ACC112 (cell line): Measurements from ENCODE around the gene TM9SF1.
A peak's percentile ranks its signal among the peaks of the same experiment; 100 is the strongest.

Experiments used
- H2AFZ ChIP-seq: fragments of 200-600 bp; sonication (generic); one replicate; pipeline ENCODE4 v1.6.0; 2017; ENCODE audit warnings: antibody characterized with exemption, low read length; ENCODE audit not compliant: unreplicated experiment
- H3K27ac ChIP-seq: fragments of 200-600 bp; sonication (generic); 2 replicates; pipeline ENCODE4 v1.5.1; 2014; ENCODE audit warnings: low read depth, mild to moderate bottlenecking, antibody characterized with exemption, low read length, moderate library complexity
- H3K27me3 ChIP-seq: fragments of 200-600 bp; sonication (generic); 2 replicates; pipeline ENCODE4 v1.6.1; 2014; ENCODE audit warnings: mild to moderate bottlenecking, antibody characterized with exemption, low read length, moderate library complexity, mixed read lengths; ENCODE audit not compliant: insufficient read depth
- H3K36me3 ChIP-seq: fragments of 200-600 bp; sonication (generic); 2 replicates; pipeline ENCODE4 v1.6.1; 2016; ENCODE audit warnings: mild to moderate bottlenecking, antibody characterized with exemption, low read length, moderate library complexity, mixed read lengths; ENCODE audit not compliant: insufficient read depth
- H3K4me1 ChIP-seq: fragments of 200-600 bp; sonication (generic); one replicate; pipeline ENCODE4 v1.6.1; 2016; ENCODE audit warnings: low read length, mixed read lengths; ENCODE audit not compliant: insufficient read depth, unreplicated experiment, control insufficient read depth
- H3K4me3 ChIP-seq: fragments of 200-600 bp; sonication (generic); 2 replicates; pipeline ENCODE4 v1.5.1; 2014; ENCODE audit warnings: mild to moderate bottlenecking, low read depth, low read length
- H3K79me2 ChIP-seq: fragments of 200-600 bp; sonication (generic); one replicate; pipeline ENCODE4 v1.6.0; 2016; ENCODE audit warnings: low read length; ENCODE audit not compliant: control insufficient read depth, unreplicated experiment, insufficient read depth

TM9SF1 gene

DNA sequence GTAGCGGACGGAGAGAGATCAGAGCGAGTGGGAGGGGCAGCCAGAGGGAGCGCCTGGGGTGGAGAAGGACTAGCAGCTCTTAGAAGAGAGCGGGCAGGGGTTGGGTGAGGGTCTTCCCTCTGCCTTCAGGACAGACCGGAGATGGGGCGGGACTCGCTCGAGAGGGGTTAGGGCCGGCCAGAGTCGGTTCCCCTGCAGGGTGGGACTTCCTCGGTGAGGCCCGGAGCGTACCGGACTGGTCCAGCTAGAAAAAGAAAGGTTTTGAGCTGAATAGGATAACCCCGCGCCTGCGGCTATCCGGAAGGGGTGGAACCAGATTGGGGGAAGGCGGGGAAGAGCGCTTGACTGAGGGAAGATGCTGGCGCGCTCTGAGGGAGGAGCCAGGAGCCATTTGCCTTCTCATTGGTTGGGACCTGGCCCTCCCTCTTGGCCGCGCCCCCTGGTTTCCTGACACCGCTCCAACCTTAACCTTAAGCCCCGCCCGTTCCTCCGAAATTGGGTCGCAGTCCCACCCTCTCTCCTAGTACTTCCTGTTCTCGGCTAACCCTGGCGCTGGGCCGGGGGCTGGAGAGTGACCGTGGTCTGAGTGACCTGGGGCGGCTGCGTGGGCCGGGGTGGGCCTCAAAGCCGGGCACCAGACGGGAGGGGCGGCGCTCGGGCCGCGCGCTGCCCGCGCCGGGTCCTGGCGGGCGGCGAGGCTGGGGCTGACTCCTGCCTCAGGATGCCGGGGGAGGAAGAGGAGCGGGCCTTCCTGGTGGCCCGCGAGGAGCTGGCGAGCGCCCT, 48.1 kb downstream of the TM9SF1 start, which contains the start of gene RNF31:
Gene RNF31, plus strand, starts transcription at position 521 of the 783 bp plus-strand sequence. Its CDS starts 201 bp downstream, at position 722.
- Histone ChIP-seq H3K79me2 (peaks cover 54% of the 10 kb centered on the region), H2AFZ (peak within 1 kb of the TSS; percentile 72), H3K4me1 (peaks cover 37% of the 10 kb centered on the region), H3K27ac (peak within 1 kb of the TSS; percentile 86), H3K36me3 (peaks cover 39% of the 10 kb centered on the region), H3K4me3 (peak within 1 kb of the TSS; percentile 92), H3K27me3 (no peaks in the 10 kb centered on the region)

DNA sequence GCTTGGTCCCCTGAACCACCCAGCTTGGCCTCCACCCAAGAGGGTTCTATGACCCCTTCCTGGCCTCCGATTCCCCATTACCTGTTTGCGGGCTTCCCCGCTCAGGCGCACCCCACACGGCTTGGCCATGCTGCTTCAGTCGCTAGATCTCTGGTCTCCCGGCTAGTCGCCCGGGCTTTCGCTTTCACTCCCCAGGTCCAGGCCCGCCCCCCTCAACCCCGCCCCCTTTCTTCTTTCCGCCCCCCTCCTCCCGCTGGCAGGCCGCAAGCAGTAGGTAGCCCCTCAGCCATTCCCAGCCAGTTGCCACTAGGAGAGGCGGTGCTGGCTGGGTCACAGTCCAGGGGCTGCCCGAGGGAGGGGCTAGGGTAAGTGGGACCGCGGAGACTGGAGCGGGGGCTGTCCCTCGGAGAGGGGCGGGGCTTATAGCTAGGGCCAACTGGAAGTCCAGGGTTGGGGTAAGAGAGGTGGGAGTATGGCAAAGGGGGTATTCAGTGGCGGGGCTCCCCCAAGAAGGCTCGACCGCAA, 48.7 kb downstream of the TM9SF1 start, which contains the start of gene PSME2:
Gene PSME2, minus strand, starts transcription at position 158 of the 525 bp plus-strand sequence. Its CDS starts 29 bp downstream, at position 129.
- H2AFZ ChIP-seq, result peak within 1 kb of the TSS; percentile 72
- peaks cover 33% of the 10 kb centered on the region for H3K36me3 ChIP-seq
- peak within 1 kb of the TSS; percentile 92 for H3K4me3 ChIP-seq
- peaks cover 37% of the 10 kb centered on the region for H3K4me1 ChIP-seq
- H3K27ac ChIP-seq, result peak within 1 kb of the TSS; percentile 86
- peaks cover 54% of the 10 kb centered on the region for H3K79me2 ChIP-seq
- H3K27me3 ChIP-seq, result no peaks in the 10 kb centered on the region

DNA sequence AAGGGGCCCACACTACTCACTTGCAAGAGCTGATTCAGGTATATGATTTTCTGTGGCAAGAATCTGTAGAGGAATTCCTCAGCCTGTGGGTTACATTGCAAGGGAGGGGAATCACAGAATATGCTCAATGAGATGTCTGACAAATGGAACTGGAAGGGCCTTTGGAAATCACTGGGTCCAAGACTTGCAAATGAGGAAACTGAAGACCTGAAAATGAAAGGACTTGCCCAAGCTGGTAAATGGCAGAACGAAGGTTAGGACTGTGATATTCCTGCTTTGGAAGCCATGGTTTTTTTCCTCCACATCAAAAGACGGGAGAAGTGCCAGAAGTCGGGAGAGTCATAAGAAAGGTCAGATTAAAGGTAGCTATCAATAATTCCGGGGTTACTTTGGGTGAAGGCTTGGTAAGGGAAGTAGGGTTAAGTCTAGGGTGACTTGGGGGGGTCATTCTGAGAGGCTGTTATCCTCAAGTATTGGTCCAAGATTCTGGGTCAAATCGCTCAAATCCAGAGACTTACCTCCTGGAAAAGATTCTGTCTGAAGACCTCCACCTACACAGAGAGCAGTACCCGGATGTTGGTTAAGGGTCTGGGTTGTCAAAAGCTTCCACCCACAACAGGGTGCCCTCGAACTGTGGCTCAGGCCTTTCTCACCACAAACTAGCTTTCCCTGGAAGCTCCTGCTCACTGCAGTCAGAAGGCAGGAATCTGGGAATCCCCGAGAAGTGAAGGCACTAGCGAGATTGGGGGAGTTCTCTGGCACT, 49.4 kb downstream of the TM9SF1 start:
- H3K79me2 ChIP-seq, result peaks cover 57% of the 10 kb centered on the region
- H3K36me3 ChIP-seq, result peaks cover 26% of the 10 kb centered on the region
- H3K4me3 ChIP-seq, result peak overlapping the region; percentile 92
- peak overlapping the region; percentile 86 for H3K27ac ChIP-seq
- H3K4me1 ChIP-seq, result peaks cover 37% of the 10 kb centered on the region
- peak overlapping the region; percentile 48 for H2AFZ ChIP-seq
- H3K27me3 ChIP-seq, result no peaks in the 10 kb centered on the region

DNA sequence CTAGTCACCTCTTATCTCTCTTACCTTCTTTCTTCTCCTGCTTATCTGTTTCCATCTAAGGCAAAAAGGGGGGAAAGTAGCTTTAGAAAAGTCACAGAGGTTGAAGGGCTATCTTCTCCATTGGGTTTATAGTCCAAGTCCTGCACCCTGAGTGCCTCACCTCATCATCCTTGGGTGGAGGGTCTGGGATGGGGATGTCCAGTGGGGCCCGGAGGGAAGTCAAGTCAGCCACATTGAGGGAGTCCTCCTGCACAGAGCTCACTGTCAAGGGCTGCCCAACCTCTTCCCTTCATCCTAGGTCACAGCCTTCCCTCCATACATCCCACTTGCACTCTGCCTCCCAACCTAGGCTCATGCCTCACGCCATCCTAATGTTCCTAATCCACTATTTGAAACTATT, 50.0 kb downstream of the TM9SF1 start:
- Histone ChIP-seq H2AFZ (no peak overlapping the region), H3K79me2 (peaks cover 61% of the 10 kb centered on the region), H3K27ac (peak overlapping the region; percentile 86), H3K36me3 (peaks cover 26% of the 10 kb centered on the region), H3K4me3 (peak overlapping the region; percentile 92), H3K27me3 (no peaks in the 10 kb centered on the region), H3K4me1 (peaks cover 37% of the 10 kb centered on the region)

DNA sequence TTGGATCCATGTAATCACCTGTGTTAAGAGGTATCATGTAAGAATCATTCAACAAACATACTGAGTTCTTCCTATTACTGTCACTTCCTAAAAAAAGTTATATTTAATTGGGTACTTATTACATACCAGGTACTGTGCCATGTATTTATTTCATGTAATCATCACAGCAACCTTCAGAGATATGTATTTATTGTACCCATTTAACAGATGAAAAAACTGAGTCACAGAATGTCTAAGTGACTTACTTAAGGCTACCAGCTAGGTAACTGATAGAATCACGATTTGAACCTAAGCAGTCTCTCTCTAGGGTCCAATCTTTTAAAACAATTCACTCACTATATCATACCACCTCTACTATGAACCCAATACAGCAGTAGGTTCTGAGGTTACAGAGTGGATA, 50.8 kb downstream of the TM9SF1 start:
- peaks cover 59% of the 10 kb centered on the region for H3K79me2 ChIP-seq
- H2AFZ ChIP-seq, result no peak overlapping the region
- H3K36me3 ChIP-seq, result peaks cover 23% of the 10 kb centered on the region
- peaks cover 41% of the 10 kb centered on the region for H3K4me1 ChIP-seq
- H3K27ac ChIP-seq, result peak overlapping the region; percentile 68; the same call in 1 of the 2 replicates
- H3K4me3 ChIP-seq, result peak overlapping the region; percentile 92
- H3K27me3 ChIP-seq, result no peaks in the 10 kb centered on the region

DNA sequence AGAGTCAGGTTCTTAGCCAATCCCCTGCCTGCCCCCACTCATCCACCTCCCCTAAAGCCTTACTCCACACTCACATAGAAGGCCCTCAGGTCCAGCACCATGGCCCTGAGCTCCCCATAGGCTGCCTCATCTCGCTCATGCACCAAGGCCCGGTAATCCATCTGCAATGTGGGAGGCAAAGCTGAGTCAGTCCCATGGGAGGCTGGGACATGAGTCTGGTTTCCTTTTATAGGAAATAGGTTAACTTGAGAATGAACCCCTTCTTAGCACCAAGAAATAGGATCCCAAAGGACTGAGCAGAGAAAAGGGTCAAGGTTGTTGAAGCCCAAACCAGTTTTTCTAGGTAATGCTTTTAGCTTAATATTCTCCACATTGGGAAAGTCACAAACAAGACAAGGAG, 51.7 kb downstream of the TM9SF1 start:
- H3K4me3 ChIP-seq, result peak overlapping the region; percentile 40
- H3K79me2 ChIP-seq, result peaks cover 60% of the 10 kb centered on the region
- no peaks in the 10 kb centered on the region for H3K27me3 ChIP-seq
- peaks cover 48% of the 10 kb centered on the region for H3K4me1 ChIP-seq
- H2AFZ ChIP-seq, result no peak overlapping the region
- H3K27ac ChIP-seq, result peak overlapping the region; percentile 68
- H3K36me3 ChIP-seq, result peaks cover 26% of the 10 kb centered on the region

DNA sequence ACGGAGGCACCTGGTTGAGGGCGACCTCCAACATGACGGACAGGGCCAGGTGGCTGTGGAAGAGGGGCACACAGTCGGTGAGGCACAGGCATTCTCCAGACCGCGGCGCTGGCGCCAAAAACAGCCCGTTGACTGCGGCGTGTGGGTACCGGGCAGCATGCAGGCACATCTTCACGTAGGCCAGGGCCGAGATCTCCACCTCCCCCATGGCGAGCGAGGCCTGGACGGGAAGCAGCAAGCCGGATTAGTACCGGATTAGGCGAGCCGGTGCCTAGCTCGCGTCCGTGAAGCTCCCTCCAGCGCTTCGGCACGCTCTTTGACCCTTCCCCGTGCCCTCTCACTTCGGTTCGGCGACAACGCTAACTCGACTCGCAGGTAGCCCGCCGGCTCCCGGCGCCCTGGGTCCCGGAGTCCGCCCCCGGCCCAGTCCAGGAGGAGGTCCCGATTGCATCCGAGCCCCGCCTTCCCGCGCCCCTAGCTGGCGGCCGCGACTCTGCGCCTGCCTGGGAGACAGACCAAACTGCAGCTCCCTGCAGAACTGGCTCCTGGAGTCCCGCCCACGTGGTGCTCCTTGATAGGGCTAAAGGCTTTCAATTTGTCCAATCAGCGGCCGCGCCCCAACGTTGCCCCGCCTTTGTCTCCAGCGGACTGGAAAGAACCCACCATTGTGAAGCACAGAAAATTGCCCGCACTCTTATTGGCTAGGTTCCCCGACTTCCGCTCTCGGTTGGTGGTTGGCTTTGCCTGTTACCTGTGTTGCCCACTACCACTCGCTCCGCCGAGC, 54.0 kb downstream of the TM9SF1 start, which contains the start of gene EMC9:
Gene EMC9, minus strand, starts transcription at position 495 of the 784 bp plus-strand sequence. Its CDS starts 287 bp downstream, at position 208.
- Histone ChIP-seq H2AFZ (peak within 1 kb of the TSS; percentile 57), H3K27ac (peak within 1 kb of the TSS; percentile 60), H3K79me2 (peaks cover 69% of the 10 kb centered on the region), H3K36me3 (peaks cover 26% of the 10 kb centered on the region), H3K4me1 (peaks cover 60% of the 10 kb centered on the region), H3K27me3 (no peaks in the 10 kb centered on the region), H3K4me3 (peak within 1 kb of the TSS; percentile 94)

DNA sequence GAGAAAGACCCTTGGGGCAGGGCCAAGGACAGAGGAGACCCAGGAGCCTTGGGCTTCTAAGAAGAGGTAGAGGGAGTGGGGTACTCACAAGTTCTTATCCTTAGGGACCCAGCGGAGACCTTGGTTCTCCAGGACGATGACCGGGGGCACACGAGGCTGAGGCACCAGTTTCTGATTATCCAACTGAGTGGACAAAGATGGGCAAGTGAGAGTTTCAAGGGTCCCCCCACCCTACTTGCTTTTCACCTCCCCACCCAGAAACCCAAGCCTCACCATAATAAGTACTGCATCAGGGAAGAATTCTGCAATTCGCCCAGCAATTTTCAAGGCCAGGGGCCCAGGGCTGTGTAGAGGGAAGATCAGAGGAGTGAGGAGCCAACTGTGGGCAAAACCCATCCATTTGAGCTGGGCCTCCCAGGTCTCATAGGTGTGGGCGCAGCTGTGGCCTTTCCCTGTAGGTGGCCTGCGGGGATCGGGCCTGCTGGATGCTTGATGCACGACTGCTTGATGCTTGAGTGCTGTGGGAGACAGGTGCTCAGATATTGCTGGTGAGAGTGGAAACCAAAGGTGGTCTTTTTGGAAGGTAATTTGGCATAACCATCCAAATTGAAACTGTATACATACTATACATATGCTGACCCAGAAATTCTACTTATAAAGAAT, 55.8 kb downstream of the TM9SF1 start:
- Histone ChIP-seq H2AFZ (no peak overlapping the region), H3K27me3 (no peaks in the 10 kb centered on the region), H3K79me2 (peaks cover 53% of the 10 kb centered on the region), H3K4me1 (peaks cover 48% of the 10 kb centered on the region), H3K4me3 (peak overlapping the region; percentile 94), H3K27ac (no peak overlapping the region), H3K36me3 (peaks cover 21% of the 10 kb centered on the region)
